ENCODE measurements around the gene PSPH. TPM values are rescaled to one million over a fixed set of nuclear protein-coding genes. Genes with fewer than 3 reads are reported as not detected.

The PSPH gene
- polyA plus RNA-seq, 1 of the 3 experiments (the other 2 are of a cell fraction) = 50.5 TPM

GRCh38 chr7:56046721-56047445 is 4.4 kb downstream of the PSPH start:
- Histone ChIP-seq H3K27ac (ENCODE audit: low read depth in 2 of 2, low read length in 1 of 2) (peak overlapping the region; percentile 44 to 85; a peak in 3 of 4 replicates), H3K27me3 (ENCODE audit: insufficient read depth) (no peaks in the 10 kb centered on the region), H3K9me2 (no peaks in the 10 kb centered on the region), H3K9me3 (no peaks in the 10 kb centered on the region), H3K4me3 (ENCODE audit: low read depth in 2 of 2, low read length in 1 of 2) (no peak overlapping the region; a peak in 1 of 4 replicates), H3F3A (replicated peaks; ENCODE audit: insufficient read depth) (peaks cover 50% of the 10 kb centered on the region), H3K36me3 (replicated peaks in 1 of 2; ENCODE audit: control insufficient read depth in 1 of 2, insufficient read depth in 2 of 2, low read length in 1 of 2) (peaks cover 0 to 8% of the 10 kb centered on the region in 2 experiments), H3K4me2 (peak overlapping the region; percentile 87), H3K4me1 (ENCODE audit: control insufficient read depth in 1 of 2, insufficient read depth in 2 of 2, low read depth in 1 of 2, low read length in 1 of 2) (peaks cover 14 to 31% of the 10 kb centered on the region in 2 experiments; a peak in 3 of 4 replicates), H2AFZ (ENCODE audit: low read depth) (no peak overlapping the region), H3K9ac (peak overlapping the region; percentile 23; the same call in 1 of the 2 replicates), H3K79me2 (ENCODE audit: insufficient read depth) (peaks cover 67% of the 10 kb centered on the region), H4K20me1 (ENCODE audit: insufficient read depth) (no peaks in the 10 kb centered on the region)
- CTCF ChIA-PET = interaction anchor here (0.6 to 0.7 kb wide), 2 partner anchors 42 to 280 kb away, joined by 3 read pairs; no protein-coding TSS in a partner anchor
- DNase-seq = no peak
- WGBS (ENCODE audit: low lambda C conversion rate) = 55% methylated on average over 5 of the region's 5 CpGs
- POLR2A ChIA-PET = interaction anchor here (0.6 to 0.7 kb wide), 3 partner anchors 13 to 59 kb away, joined by 3 to 8 read pairs (median 3); partner anchors contain the start of gene CHCHD2
- TF ChIP-seq RFX5 (IDR thresholded peaks at IDR 0.05; ENCODE audit: low read length) (no peak), SMC3 (IDR thresholded peaks at IDR 0.05; ENCODE audit: low read depth, low read length) (no peak), RCOR1 (IDR thresholded peaks at IDR 0.05; ENCODE audit: low read length) (no peak), FOSL2 (IDR thresholded peaks at IDR 0.05; ENCODE audit: borderline replicate concordance, low read depth) (peak; percentile 26; the same call in 1 of the 2 replicates), CHD2 (IDR thresholded peaks at IDR 0.05; ENCODE audit: low read length, partially characterized antibody) (no peak), NFIC (IDR thresholded peaks at IDR 0.05; ENCODE audit: borderline replicate concordance) (peak; percentile 90), FOXM1 (IDR thresholded peaks at IDR 0.05; ENCODE audit: low read depth) (no peak; the same call in none of the 2 replicates), ZBTB33 (IDR thresholded peaks at IDR 0.05; ENCODE audit: borderline replicate concordance, low read depth) (0 out of 2 replicates have a peak, but pooled peaks have one; percentile 29), RAD21 (IDR thresholded peaks at IDR 0.05; ENCODE audit: low read length) (no peak), SIN3A (IDR thresholded peaks at IDR 0.05; ENCODE audit: borderline replicate concordance, low read depth, low read length) (peak; percentile 79; the same call in 1 of the 2 replicates), GABPA (IDR thresholded peaks at IDR 0.05; ENCODE audit: low read depth) (no peak), IRF3 (IDR thresholded peaks at IDR 0.05; ENCODE audit: low read depth, low read length) (no peak), FOXJ3 (CRISPR knock-in tag; IDR thresholded peaks at IDR 0.05) (no peak), TAF1 (IDR thresholded peaks at IDR 0.05; ENCODE audit: borderline replicate concordance, low read depth, low read length) (no peak), EP300 (IDR thresholded peaks at IDR 0.05; ENCODE audit: borderline replicate concordance in 1 of 2, low read depth in 1 of 2, low read length in 1 of 2) (peak; percentile 80 to 83; a peak in 3 of 4 replicates), JUND (IDR thresholded peaks at IDR 0.05) (peak; percentile 81), POLR2AphosphoS5 (IDR thresholded peaks at IDR 0.05; ENCODE audit: low read depth, low read length) (peak; percentile 92), YY1 (IDR thresholded peaks at IDR 0.05; ENCODE audit: low read depth) (peak; percentile 19; the same call in 1 of the 2 replicates), NRF1 (IDR thresholded peaks at IDR 0.05; ENCODE audit: low read depth, low read length) (no peak), TEAD4 (IDR thresholded peaks at IDR 0.05; ENCODE audit: borderline replicate concordance, insufficient read depth) (peak; percentile 88)
- TF ChIP-seq, protein P1, sequence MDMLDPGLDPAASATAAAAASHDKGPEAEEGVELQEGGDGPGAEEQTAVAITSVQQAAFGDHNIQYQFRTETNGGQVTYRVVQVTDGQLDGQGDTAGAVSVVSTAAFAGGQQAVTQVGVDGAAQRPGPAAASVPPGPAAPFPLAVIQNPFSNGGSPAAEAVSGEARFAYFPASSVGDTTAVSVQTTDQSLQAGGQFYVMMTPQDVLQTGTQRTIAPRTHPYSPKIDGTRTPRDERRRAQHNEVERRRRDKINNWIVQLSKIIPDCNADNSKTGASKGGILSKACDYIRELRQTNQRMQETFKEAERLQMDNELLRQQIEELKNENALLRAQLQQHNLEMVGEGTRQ (IDR thresholded peaks at IDR 0.05; ENCODE audit: borderline replicate concordance, low read depth, low read length) = no peak
- TF ChIP-seq, protein P2, sequence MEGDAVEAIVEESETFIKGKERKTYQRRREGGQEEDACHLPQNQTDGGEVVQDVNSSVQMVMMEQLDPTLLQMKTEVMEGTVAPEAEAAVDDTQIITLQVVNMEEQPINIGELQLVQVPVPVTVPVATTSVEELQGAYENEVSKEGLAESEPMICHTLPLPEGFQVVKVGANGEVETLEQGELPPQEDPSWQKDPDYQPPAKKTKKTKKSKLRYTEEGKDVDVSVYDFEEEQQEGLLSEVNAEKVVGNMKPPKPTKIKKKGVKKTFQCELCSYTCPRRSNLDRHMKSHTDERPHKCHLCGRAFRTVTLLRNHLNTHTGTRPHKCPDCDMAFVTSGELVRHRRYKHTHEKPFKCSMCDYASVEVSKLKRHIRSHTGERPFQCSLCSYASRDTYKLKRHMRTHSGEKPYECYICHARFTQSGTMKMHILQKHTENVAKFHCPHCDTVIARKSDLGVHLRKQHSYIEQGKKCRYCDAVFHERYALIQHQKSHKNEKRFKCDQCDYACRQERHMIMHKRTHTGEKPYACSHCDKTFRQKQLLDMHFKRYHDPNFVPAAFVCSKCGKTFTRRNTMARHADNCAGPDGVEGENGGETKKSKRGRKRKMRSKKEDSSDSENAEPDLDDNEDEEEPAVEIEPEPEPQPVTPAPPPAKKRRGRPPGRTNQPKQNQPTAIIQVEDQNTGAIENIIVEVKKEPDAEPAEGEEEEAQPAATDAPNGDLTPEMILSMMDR (IDR thresholded peaks at IDR 0.05) = no peak
- TF ChIP-seq, protein P3, sequence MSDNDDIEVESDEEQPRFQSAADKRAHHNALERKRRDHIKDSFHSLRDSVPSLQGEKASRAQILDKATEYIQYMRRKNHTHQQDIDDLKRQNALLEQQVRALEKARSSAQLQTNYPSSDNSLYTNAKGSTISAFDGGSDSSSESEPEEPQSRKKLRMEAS (IDR thresholded peaks at IDR 0.05; ENCODE audit: low read depth) = no peak
- TF ChIP-seq, protein P4, sequence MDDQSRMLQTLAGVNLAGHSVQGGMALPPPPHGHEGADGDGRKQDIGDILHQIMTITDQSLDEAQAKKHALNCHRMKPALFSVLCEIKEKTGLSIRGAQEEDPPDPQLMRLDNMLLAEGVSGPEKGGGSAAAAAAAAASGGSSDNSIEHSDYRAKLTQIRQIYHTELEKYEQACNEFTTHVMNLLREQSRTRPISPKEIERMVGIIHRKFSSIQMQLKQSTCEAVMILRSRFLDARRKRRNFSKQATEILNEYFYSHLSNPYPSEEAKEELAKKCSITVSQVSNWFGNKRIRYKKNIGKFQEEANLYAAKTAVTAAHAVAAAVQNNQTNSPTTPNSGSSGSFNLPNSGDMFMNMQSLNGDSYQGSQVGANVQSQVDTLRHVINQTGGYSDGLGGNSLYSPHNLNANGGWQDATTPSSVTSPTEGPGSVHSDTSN (IDR thresholded peaks at IDR 0.05) = peak; percentile 98
